Mesendoderm (in vitro differentiated cells): ENCODE results near the gene TCTN1.
"Not testable (repeated sequence)": the region's sequence is repeated elsewhere in the genome, so short reads cannot be mapped to it uniquely, and the experiment has no call there.

Experiments used
- DNase-seq: peaks from one replicate; pipeline ENCODE4 v3.0.0; 2013
- H2AK5ac ChIP-seq: 2 replicates; pipeline ENCODE4 v1.6.1; 2013; ENCODE audit warnings: low read length, inconsistent platforms
- H2BK120ac ChIP-seq: 2 replicates; pipeline ENCODE4 v1.6.1; 2013; ENCODE audit warnings: low read depth, mild to moderate bottlenecking, low read length, moderate library complexity, mixed read lengths
- H2BK15ac ChIP-seq: replicated peaks from 2 replicates; pipeline ENCODE4 v1.6.1; 2013; ENCODE audit warnings: low read depth, mild to moderate bottlenecking, moderate library complexity
- H2BK5ac ChIP-seq: 2 replicates; pipeline ENCODE4 v1.6.1; 2013; ENCODE audit warnings: low read length, inconsistent platforms
- H3K18ac ChIP-seq: 2 replicates; pipeline ENCODE4 v1.6.1; 2013; ENCODE audit warnings: mild to moderate bottlenecking, low read length, mixed read lengths
- H3K23ac ChIP-seq: one replicate; pipeline ENCODE4 v1.6.1; 2013; ENCODE audit warnings: low read length
- H3K27ac ChIP-seq: 2 replicates; pipeline ENCODE4 v1.5.1; 2013; ENCODE audit warnings: low read depth, mild to moderate bottlenecking, inconsistent platforms, low read length, moderate library complexity
- H3K27me3 ChIP-seq: 2 replicates; pipeline ENCODE4 v1.6.1; 2013; ENCODE audit warnings: low read length, control low read depth, mild to moderate bottlenecking, inconsistent platforms; ENCODE audit not compliant: insufficient read depth, poor library complexity
- H3K36me3 ChIP-seq: 2 replicates; pipeline ENCODE4 v1.6.1; 2013; ENCODE audit warnings: low read length, inconsistent platforms; ENCODE audit not compliant: control insufficient read depth, insufficient read depth
- H3K4ac ChIP-seq: one replicate; pipeline ENCODE4 v1.6.1; 2013; ENCODE audit warnings: low read depth, mild to moderate bottlenecking, low read length, moderate library complexity
- H3K4me1 ChIP-seq: 2 replicates; pipeline ENCODE4 v1.6.1; 2013; ENCODE audit warnings: low read depth, low read length, inconsistent platforms; ENCODE audit not compliant: control insufficient read depth
- H3K4me2 ChIP-seq: 2 replicates; pipeline ENCODE4 v1.6.1; 2013; ENCODE audit warnings: low read length
- H3K4me3 ChIP-seq: 2 replicates; pipeline ENCODE4 v1.5.1; 2013; ENCODE audit warnings: mild to moderate bottlenecking, low read length
- H3K56ac ChIP-seq: one replicate; pipeline ENCODE4 v1.6.1; 2013; ENCODE audit warnings: low read length
- H3K79me1 ChIP-seq: 2 replicates; pipeline ENCODE4 v1.6.1; 2013; ENCODE audit warnings: low read length, inconsistent platforms
- H3K79me2 ChIP-seq: 2 replicates; pipeline ENCODE4 v1.6.1; 2013; ENCODE audit warnings: mild to moderate bottlenecking, low read length; ENCODE audit not compliant: control insufficient read depth, insufficient read depth
- H3K9ac ChIP-seq: 2 replicates; pipeline ENCODE4 v1.6.1; 2013; ENCODE audit warnings: low read length, inconsistent platforms
- H4K5ac ChIP-seq: one replicate; pipeline ENCODE4 v1.6.1; 2013; ENCODE audit warnings: low read length
- H4K8ac ChIP-seq: one replicate; pipeline ENCODE4 v1.6.1; 2013; ENCODE audit warnings: low read depth, mild to moderate bottlenecking, control low read depth, low read length, moderate library complexity
- WGBS: extraction: QIAGEN DNeasy Blood & Tissue Kit; methylation state at CpG from one replicate; pipeline ENCODE4 v1.1.7; 2013; ENCODE audit warnings: low lambda C conversion rate, missing lambda C conversion rate; ENCODE audit not compliant: insufficient coverage; ENCODE audit errors: extremely low coverage; 5-methylcytosine and 5-hydroxymethylcytosine counted together

The TCTN1 gene

DNA sequence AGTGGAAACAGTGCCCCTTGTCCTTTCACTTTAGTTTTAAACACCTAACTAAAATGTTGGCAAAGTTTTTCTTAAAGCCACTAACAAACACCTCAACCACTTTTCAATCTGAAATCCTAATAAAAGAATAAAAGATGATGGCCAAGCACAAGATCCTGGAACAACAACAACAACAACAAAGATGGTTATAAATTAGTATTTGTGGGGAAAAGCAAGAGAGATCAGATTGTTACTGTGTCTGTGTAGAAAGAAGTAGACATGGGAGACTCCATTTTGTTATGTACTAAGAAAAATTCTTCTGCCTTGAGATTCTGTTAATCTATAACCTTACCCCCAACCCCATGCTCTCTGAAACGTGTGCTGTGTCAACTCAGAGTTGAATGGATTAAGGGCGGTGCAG, 44.1 kb upstream of the TCTN1 start:
- H3K36me3 ChIP-seq, H3K9ac ChIP-seq, H3K18ac ChIP-seq, DNase-seq, H3K23ac ChIP-seq, H3K27ac ChIP-seq, H3K4me2 ChIP-seq, H3K4me1 ChIP-seq, H3K79me1 ChIP-seq, H2BK5ac ChIP-seq, H3K27me3 ChIP-seq, H4K8ac ChIP-seq, H2AK5ac ChIP-seq, H3K56ac ChIP-seq, H3K4ac ChIP-seq, H4K5ac ChIP-seq, H2BK120ac ChIP-seq, H2BK15ac ChIP-seq, H3K4me3 ChIP-seq: not testable (repeated sequence)
- WGBS = no CpG with 5 or more reads among the region's 2 CpGs
- H3K79me2 ChIP-seq = peaks cover 20% of the 10 kb centered on the region

- H2AK5ac ChIP-seq, H2BK120ac ChIP-seq, H3K27ac ChIP-seq, H3K4me1 ChIP-seq, H3K18ac ChIP-seq, H3K56ac ChIP-seq, H3K4me2 ChIP-seq, H3K27me3 ChIP-seq, H4K8ac ChIP-seq, H3K4ac ChIP-seq, H3K4me3 ChIP-seq, H4K5ac ChIP-seq, H2BK5ac ChIP-seq, H3K9ac ChIP-seq, DNase-seq, H3K36me3 ChIP-seq, H2BK15ac ChIP-seq, H3K23ac ChIP-seq: not testable (repeated sequence)
- peaks cover 22% of the 10 kb centered on the region for H3K79me2 ChIP-seq
- H3K79me1 ChIP-seq = peaks cover 10% of the 10 kb centered on the region
- no CpG with 5 or more reads among the region's 16 CpGs for WGBS
These were observed 43.1 kb upstream of the TCTN1 start for GRCh38 chr12:110570798-110571197.

- Histone ChIP-seq H2BK15ac (no peak overlapping the region), H3K56ac (no peak overlapping the region), H3K4ac (no peak overlapping the region), H3K4me3 (no peak overlapping the region), H4K8ac (no peak overlapping the region), H3K79me2 (peaks cover 21% of the 10 kb centered on the region), H3K79me1 (peaks cover 8% of the 10 kb centered on the region), H3K18ac (no peak overlapping the region), H2AK5ac (no peak overlapping the region), H4K5ac (no peak overlapping the region), H3K36me3 (no peaks in the 10 kb centered on the region), H2BK120ac (no peak overlapping the region), H3K27me3 (no peaks in the 10 kb centered on the region), H3K4me1 (no peaks in the 10 kb centered on the region), H3K4me2 (no peak overlapping the region), H3K27ac (no peak overlapping the region), H3K9ac (no peak overlapping the region), H3K23ac (no peak overlapping the region), H2BK5ac (no peak overlapping the region)
- DNase-seq = no peak
- no CpG with 5 or more reads among the region's 1 CpG for WGBS
These were observed 39.9 kb upstream of the TCTN1 start for GRCh38 chr12:110574044-110574443.

DNA sequence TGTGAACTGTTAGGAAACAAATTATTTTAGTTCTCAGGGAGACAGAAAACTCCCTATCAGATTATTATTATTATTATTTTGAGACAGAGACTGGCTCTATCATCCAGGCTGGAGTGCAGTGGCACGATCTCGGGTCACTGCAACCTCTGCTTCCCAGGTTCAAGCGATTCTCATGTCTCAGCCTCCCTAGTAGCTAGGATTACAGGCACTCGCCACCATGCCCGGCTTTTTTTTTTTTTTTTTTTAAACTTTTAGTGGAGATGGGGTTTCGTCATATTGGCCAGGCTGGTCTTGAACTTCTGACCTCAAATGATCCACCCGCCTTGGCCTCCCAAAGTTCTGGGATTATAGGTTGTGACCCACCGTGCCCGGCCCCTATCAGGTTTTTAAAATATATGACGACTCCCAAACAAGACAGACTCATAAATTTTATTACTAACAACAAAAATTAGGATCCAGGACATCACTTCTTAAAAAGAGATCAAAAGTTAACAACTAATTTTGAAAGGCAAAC, 39.2 kb upstream of the TCTN1 start:
- not testable (repeated sequence) for H2BK5ac ChIP-seq, DNase-seq, H3K4ac ChIP-seq, H4K5ac ChIP-seq, H3K56ac ChIP-seq, H3K23ac ChIP-seq, H3K4me3 ChIP-seq, H2BK120ac ChIP-seq, H3K18ac ChIP-seq, H2AK5ac ChIP-seq, H3K36me3 ChIP-seq, H2BK15ac ChIP-seq, H3K9ac ChIP-seq, H3K27ac ChIP-seq, H3K27me3 ChIP-seq, H3K4me2 ChIP-seq, H3K4me1 ChIP-seq, H4K8ac ChIP-seq
- Histone ChIP-seq H3K79me2 (peaks cover 26% of the 10 kb centered on the region), H3K79me1 (peaks cover 13% of the 10 kb centered on the region)
- no CpG with 5 or more reads among the region's 10 CpGs for WGBS

DNA sequence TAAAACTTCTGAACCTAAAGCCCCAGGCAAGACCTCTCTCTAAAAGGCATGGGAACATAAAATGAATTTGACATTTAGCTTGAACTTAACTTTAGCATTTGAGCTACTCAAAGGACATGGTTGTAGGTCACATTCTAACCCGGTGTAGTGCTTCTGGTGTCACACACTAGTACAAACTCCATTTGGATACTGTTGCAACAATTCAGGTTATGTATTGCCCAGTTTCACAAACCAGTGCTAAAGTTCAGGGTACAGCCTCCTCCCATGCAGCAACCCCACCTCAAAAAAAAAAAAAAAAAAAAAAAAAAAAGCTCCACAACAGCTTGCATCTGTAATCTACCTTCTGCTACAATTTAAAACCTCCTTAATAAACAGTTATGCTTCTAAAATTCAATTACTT, 38.6 kb upstream of the TCTN1 start:
- H2BK5ac ChIP-seq = no peak overlapping the region
- no peak overlapping the region for H3K18ac ChIP-seq
- DNase-seq = no peak
- H2AK5ac ChIP-seq = no peak overlapping the region
- no peak overlapping the region for H4K8ac ChIP-seq
- H3K4me3 ChIP-seq = no peak overlapping the region
- no peak overlapping the region for H3K27ac ChIP-seq
- no peak overlapping the region for H3K23ac ChIP-seq
- no peak overlapping the region for H4K5ac ChIP-seq
- no peak overlapping the region for H3K4ac ChIP-seq
- H3K4me2 ChIP-seq = no peak overlapping the region
- H2BK15ac ChIP-seq = no peak overlapping the region
- H2BK120ac ChIP-seq = no peak overlapping the region
- no peak overlapping the region for H3K9ac ChIP-seq
- no peaks in the 10 kb centered on the region for H3K36me3 ChIP-seq
- H3K4me1 ChIP-seq = no peaks in the 10 kb centered on the region
- H3K27me3 ChIP-seq = no peaks in the 10 kb centered on the region
- WGBS = no CpG with 5 or more reads among the region's 1 CpG
- peaks cover 28% of the 10 kb centered on the region for H3K79me2 ChIP-seq
- H3K56ac ChIP-seq = no peak overlapping the region
- H3K79me1 ChIP-seq = peaks cover 13% of the 10 kb centered on the region

DNA sequence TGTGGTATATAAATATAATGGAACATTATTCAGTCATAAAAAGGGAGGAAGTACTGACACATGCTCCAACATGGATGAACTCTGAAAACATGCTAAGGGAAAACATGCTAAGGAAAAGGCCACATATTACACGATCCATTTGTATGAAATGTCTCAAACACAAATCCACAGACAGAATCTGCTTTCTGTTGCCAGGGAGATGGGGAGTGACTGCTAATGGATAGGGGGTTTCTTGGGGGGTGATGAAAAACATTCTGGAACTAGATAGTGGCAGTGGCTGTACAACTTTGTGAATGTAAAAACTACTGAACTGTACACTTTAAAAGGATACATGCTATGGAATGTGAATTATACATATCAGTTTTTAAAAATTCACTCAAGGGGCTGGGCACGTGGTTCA, 37.4 kb upstream of the TCTN1 start:
- H3K27ac ChIP-seq = no peak overlapping the region
- peaks cover 13% of the 10 kb centered on the region for H3K79me1 ChIP-seq
- no peak overlapping the region for H3K18ac ChIP-seq
- H3K4me2 ChIP-seq = no peak overlapping the region
- H4K5ac ChIP-seq = no peak overlapping the region
- H2BK5ac ChIP-seq = no peak overlapping the region
- WGBS = no CpG with 5 or more reads among the region's 2 CpGs
- no peak overlapping the region for H3K23ac ChIP-seq
- no peak overlapping the region for H3K4me3 ChIP-seq
- H3K79me2 ChIP-seq = peaks cover 36% of the 10 kb centered on the region
- no peak overlapping the region for H2BK15ac ChIP-seq
- no peak overlapping the region for H2BK120ac ChIP-seq
- DNase-seq = no peak
- no peak overlapping the region for H3K9ac ChIP-seq
- H3K56ac ChIP-seq = no peak overlapping the region
- H2AK5ac ChIP-seq = no peak overlapping the region
- no peaks in the 10 kb centered on the region for H3K27me3 ChIP-seq
- H3K36me3 ChIP-seq = no peaks in the 10 kb centered on the region
- H4K8ac ChIP-seq = no peak overlapping the region
- H3K4ac ChIP-seq = no peak overlapping the region
- no peaks in the 10 kb centered on the region for H3K4me1 ChIP-seq
